AG04450 (cell line): ENCODE measurements around the gene MSX2. TPM values are rescaled to one million over a fixed set of nuclear protein-coding genes. Genes with fewer than 3 reads are reported as not detected.
A peak's percentile ranks its signal among the peaks of the same experiment; 100 is the strongest.

Experiments used
- CTCF ChIA-PET: fragments of 300-600, 350-600 bp; formaldehyde crosslinking; extraction: SDS; loops from one replicate; lab custom pipeline; 2022; ENCODE audit warnings: antibody characterized with exemption, inconsistent platforms; lab: Charles Lee
- POLR2A ChIA-PET: fragments of 350-600 bp; formaldehyde crosslinking; extraction: SDS; loops from one replicate; lab custom pipeline; 2021; ENCODE audit warnings: antibody characterized with exemption, inconsistent platforms; lab: Yijun Ruan, JAX
- DNase-seq: peaks from one replicate; pipeline ENCODE4 v3.0.0-alpha.2; 2011; ENCODE audit warnings: low read depth, low spot score
- H3K27ac ChIP-seq: one replicate; pipeline ENCODE4 v1.5.1; 2012; ENCODE audit warnings: low read depth, low read length, control low read depth
- H3K27me3 ChIP-seq: one replicate; pipeline ENCODE4 v1.6.0; 2012; ENCODE audit warnings: low read length; ENCODE audit not compliant: control insufficient read depth, insufficient read depth
- H3K4me3 ChIP-seq: 2 replicates; pipeline ENCODE4 v1.5.1; 2011; ENCODE audit warnings: mild to moderate bottlenecking, low read depth, low read length, control low read depth
- H3K9me3 ChIP-seq: 2 replicates; pipeline ENCODE4 v1.5.1; 2012; ENCODE audit warnings: low read length; ENCODE audit not compliant: control insufficient read depth, insufficient read depth
- polyA plus RNA-seq: library from polyadenylated mRNA; depleted of rRNA; stranded (reverse); fragments of >200 nt; gene quantifications from 2 replicates; pipeline ENCODE4 v1.2.3, GENCODE V29; 2011
- TF ChIP-seq, protein P1 (sequence below): IDR thresholded peaks from 2 replicates; pipeline ENCODE4 v1.5.1; 2011; ENCODE audit warnings: low read depth, low read length, control low read depth, inconsistent platforms

Gene MSX2
- polyA plus RNA-seq, 1 experiment = 7.2 TPM

DNA sequence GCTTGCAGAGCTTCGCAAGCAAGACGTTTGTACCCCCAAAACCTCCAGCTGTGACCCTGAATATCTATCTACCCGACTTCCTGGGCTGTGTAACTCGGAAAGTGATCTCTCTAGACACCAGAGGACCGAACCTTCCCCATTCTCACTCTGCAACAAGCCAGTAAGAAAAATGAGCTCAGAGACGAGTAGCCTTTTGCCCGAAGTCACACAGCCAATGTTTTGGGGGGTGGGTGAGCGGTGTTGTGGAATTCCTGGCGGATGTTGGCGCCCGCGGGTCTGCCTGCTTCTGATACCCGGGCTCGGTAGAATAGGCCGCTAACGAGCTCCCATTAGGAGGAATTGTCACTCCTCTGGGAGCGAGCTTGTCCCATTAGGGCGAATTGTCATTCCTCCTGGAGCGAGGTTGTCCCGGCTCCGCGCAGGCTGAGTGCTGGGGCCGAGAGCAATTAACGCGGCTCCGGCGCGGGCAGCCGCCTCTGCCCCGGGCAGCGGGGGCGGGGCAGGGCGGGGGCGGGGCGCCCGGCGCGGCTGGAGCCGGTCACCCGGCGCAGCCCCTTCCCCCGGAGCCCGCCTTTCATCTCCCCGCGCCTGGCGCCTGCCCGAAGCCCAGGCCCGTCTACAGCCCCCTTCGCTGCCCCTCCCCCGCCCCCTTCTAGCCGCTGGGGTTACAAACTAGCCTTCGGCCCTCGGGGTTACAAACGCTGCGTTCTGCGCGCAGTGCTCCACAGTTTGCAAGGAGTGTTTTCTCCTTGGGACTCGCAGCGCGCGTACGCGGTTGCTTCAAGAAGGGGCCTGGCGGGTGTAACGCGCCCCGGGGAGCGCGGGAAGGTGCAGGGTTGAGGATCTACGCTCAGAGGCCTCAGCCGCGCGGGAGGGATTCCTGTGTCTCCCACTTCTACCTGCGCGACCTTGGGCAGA lies 3.5 kb upstream of the MSX2 start:
- ChIA-PET POLR2A (no interaction called here), CTCF (interaction anchor here (3.0 kb wide), 1 partner anchor 301 kb away, joined by 16 read pairs; no protein-coding TSS in a partner anchor)
- H3K9me3 ChIP-seq = no peaks in the 10 kb centered on the region; the same call in 1 of the 2 replicates
- DNase-seq = no peak
- no peak overlapping the region for H3K27ac ChIP-seq
- TF ChIP-seq, protein P1, sequence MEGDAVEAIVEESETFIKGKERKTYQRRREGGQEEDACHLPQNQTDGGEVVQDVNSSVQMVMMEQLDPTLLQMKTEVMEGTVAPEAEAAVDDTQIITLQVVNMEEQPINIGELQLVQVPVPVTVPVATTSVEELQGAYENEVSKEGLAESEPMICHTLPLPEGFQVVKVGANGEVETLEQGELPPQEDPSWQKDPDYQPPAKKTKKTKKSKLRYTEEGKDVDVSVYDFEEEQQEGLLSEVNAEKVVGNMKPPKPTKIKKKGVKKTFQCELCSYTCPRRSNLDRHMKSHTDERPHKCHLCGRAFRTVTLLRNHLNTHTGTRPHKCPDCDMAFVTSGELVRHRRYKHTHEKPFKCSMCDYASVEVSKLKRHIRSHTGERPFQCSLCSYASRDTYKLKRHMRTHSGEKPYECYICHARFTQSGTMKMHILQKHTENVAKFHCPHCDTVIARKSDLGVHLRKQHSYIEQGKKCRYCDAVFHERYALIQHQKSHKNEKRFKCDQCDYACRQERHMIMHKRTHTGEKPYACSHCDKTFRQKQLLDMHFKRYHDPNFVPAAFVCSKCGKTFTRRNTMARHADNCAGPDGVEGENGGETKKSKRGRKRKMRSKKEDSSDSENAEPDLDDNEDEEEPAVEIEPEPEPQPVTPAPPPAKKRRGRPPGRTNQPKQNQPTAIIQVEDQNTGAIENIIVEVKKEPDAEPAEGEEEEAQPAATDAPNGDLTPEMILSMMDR = no peak
- peaks cover 74% of the 10 kb centered on the region for H3K27me3 ChIP-seq
- peak overlapping the region; percentile 35 for H3K4me3 ChIP-seq

- Histone ChIP-seq H3K4me3 (no peak overlapping the region), H3K27me3 (peaks cover 69% of the 10 kb centered on the region), H3K27ac (no peak overlapping the region), H3K9me3 (no peaks in the 10 kb centered on the region; the same call in 1 of the 2 replicates)
- TF ChIP-seq, protein P1 = no peak
- ChIA-PET CTCF (interaction anchor here (0.6 to 3.0 kb wide), 4 partner anchors 24 to 1362 kb away, joined by 3 to 16 read pairs (median 4); no protein-coding TSS in a partner anchor), POLR2A (no interaction called here)
- DNase-seq = no peak
Observed at GRCh38 chr5:174721530-174722432, 2.6 kb upstream of the MSX2 start.

- Histone ChIP-seq H3K9me3 (no peaks in the 10 kb centered on the region; the same call in 1 of the 2 replicates), H3K27me3 (peaks cover 65% of the 10 kb centered on the region), H3K27ac (no peak overlapping the region), H3K4me3 (no peak overlapping the region)
- POLR2A ChIA-PET = no interaction called here
- no peak for DNase-seq
- TF ChIP-seq, protein P1 = no peak
- CTCF ChIA-PET = interaction anchor here (1.3 to 1.5 kb wide), 2 partner anchors 25 to 303 kb away, joined by 3 to 4 read pairs; no protein-coding TSS in a partner anchor
Observed at GRCh38 chr5:174722500-174722899, 1.9 kb upstream of the MSX2 start.

DNA sequence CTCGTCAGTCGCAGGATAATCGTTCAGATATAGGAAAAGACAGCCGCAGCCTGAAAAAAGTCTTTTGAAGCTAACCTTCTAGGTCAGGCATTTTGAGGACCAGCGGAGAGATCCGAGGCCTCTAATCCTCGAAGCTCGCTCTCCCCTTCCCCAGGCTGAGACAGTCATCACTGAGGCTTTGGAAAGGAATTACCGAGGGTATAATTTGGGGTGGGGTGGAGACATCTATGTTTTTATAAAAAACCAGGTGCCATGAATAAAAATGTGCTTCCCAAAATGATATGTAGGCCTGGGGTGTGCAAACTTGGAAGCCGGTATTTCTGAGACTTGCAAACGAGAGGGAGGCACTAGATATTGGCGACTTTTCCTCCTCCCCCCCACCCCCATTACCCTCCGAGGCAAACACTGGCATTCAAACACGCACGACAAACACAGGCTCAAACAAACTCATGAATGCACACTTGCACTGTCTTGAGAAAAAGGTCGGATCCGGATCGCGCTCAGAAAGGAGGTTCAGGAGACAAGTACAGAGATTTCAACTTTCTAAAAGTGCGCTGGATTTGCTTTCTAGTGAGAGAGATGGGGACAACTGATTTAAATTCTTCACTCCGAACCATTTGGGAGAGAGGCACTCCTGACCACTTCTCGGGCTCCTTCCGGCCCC lies 935 bp upstream of the MSX2 start:
- TF ChIP-seq, protein P1 = no peak
- CTCF ChIA-PET = interaction anchor here (1.3 to 1.5 kb wide), 2 partner anchors 26 to 304 kb away, joined by 3 to 4 read pairs; no protein-coding TSS in a partner anchor

More for the DNA sequence above, 935 bp upstream of the MSX2 start:
- Histone ChIP-seq H3K9me3 (no peaks in the 10 kb centered on the region; the same call in 1 of the 2 replicates), H3K27ac (no peak overlapping the region), H3K27me3 (peaks cover 56% of the 10 kb centered on the region), H3K4me3 (no peak overlapping the region; the same call in 1 of the 2 replicates)
- POLR2A ChIA-PET = no interaction called here
- no peak for DNase-seq
